Neutrophil (primary cell): ENCODE measurements around the gene DSC3.

Experiments used
- H3K27ac ChIP-seq: fragments of 200-600 bp; sonication (generic); 2 replicates; pipeline ENCODE4 v1.5.1; 2016; ENCODE audit warnings: mild to moderate bottlenecking, moderate library complexity
- H3K27me3 ChIP-seq: fragments of 200-600 bp; sonication (generic); 2 replicates; pipeline ENCODE4 v1.6.0; 2016; ENCODE audit warnings: mild to moderate bottlenecking
- H3K36me3 ChIP-seq: fragments of 200-600 bp; sonication (generic); 2 replicates; pipeline ENCODE4 v1.5.1; 2017
- H3K4me1 ChIP-seq, 2 experiments: fragments of 200-600 bp in 1 of 2; sonication (generic) in 1 of 2; 1 replicate in 1 of 2; 2 replicates in 1 of 2; pipeline versions ENCODE4 v1.5.1 to v1.6.1; 2013 to 2016; ENCODE audit warnings: low read depth in 1 of 2, low read length in 1 of 2, mild to moderate bottlenecking in 1 of 2, moderate library complexity in 1 of 2; ENCODE audit not compliant: control insufficient read depth in 1 of 2, insufficient read depth in 1 of 2
- H3K4me3 ChIP-seq, 2 experiments: fragments of 200-600 bp in 1 of 2; sonication (generic) in 1 of 2; 1 replicate in 1 of 2; 2 replicates in 1 of 2; pipeline ENCODE4 v1.5.1; 2013 to 2016; ENCODE audit warnings: low read depth in 1 of 2, low read length in 1 of 2, mild to moderate bottlenecking in 1 of 2, moderate library complexity in 1 of 2
- H3K9me3 ChIP-seq: fragments of 200-600 bp; sonication (generic); 2 replicates; pipeline ENCODE4 v1.5.1; 2016
- TF ChIP-seq, protein P1 (sequence below): fragments of 200-600 bp; sonication (generic); IDR thresholded peaks from 2 replicates; pipeline ENCODE4 v1.5.1; 2016; ENCODE audit warnings: antibody characterized with exemption

The DSC3 gene

DNA sequence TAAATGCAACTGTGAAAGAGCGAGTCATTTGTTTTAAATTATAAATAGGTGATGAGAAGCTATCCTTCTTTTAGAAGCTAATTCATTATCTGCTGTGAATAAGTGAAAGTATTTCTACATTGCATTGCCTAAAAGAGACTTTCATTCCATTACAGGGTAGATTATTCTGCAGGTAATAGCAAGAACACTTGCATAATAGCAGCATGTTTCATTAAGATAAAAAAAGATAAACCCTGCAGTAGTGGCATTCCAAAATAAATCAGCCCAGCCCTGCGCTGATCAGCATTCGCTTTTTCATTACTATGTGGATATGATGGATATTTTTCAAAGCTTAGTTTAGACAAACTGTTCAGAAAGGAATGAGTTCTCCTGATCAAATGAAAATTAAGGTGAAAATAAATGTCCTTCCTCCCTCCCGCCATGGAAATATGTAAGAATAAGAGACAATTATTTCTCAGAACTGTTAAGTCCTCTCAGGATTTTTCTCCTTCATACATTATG lies 72.8 kb downstream of the DSC3 start:
- no peak overlapping the region for H3K27ac ChIP-seq
- TF ChIP-seq, protein P1, sequence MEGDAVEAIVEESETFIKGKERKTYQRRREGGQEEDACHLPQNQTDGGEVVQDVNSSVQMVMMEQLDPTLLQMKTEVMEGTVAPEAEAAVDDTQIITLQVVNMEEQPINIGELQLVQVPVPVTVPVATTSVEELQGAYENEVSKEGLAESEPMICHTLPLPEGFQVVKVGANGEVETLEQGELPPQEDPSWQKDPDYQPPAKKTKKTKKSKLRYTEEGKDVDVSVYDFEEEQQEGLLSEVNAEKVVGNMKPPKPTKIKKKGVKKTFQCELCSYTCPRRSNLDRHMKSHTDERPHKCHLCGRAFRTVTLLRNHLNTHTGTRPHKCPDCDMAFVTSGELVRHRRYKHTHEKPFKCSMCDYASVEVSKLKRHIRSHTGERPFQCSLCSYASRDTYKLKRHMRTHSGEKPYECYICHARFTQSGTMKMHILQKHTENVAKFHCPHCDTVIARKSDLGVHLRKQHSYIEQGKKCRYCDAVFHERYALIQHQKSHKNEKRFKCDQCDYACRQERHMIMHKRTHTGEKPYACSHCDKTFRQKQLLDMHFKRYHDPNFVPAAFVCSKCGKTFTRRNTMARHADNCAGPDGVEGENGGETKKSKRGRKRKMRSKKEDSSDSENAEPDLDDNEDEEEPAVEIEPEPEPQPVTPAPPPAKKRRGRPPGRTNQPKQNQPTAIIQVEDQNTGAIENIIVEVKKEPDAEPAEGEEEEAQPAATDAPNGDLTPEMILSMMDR, result no peak
- no peaks in the 10 kb centered on the region for H3K27me3 ChIP-seq
- no peaks in the 10 kb centered on the region for H3K36me3 ChIP-seq
- no peaks in the 10 kb centered on the region for H3K9me3 ChIP-seq
- H3K4me1 ChIP-seq, result no peaks in the 10 kb centered on the region
- no peak overlapping the region for H3K4me3 ChIP-seq

DNA sequence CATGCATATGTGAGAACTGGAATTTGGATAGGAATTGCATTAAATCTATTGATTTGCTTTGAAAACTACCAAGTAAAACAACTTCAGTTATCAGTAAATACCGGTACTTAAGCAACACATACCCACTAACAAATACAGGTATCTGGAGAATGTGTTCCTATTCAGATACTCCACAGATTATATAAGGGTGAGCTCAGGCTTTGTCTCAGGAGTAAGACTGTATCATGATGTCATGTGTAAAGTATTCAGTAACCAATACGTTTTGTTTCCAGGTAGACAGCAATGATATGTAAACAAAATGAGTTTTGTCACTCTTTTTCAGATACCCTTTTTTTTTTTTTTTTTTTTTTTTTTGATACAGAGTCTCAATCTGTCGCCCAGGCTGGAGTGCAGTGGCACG lies 74.8 kb downstream of the DSC3 start:
- Histone ChIP-seq H3K27me3 (no peaks in the 10 kb centered on the region), H3K4me1 (no peaks in the 10 kb centered on the region), H3K36me3 (no peaks in the 10 kb centered on the region), H3K27ac (no peak overlapping the region), H3K4me3 (no peak overlapping the region), H3K9me3 (no peaks in the 10 kb centered on the region)
- TF ChIP-seq, protein P1, result no peak

DNA sequence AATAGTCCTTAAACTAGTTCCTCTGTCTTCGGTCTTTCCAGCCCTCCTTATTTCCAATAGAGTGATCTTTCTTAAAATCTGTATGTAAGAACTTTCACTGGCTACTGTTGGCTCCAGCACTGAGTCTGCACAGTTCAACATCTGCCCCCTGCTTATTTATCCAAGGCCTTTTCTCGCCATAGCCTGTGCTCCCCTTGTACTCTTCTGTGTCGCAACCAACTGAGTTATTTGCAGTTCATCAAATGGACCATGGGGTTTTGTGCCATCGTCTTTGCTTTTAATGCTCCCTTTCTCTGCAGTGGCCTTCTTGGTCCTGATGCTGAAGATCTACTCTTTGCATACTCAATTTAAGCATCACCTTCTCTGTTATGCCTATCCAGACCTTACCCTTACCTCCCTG lies 77.3 kb downstream of the DSC3 start:
- TF ChIP-seq, protein P1, result no peak
- no peaks in the 10 kb centered on the region for H3K4me1 ChIP-seq
- H3K9me3 ChIP-seq, result no peaks in the 10 kb centered on the region
- no peaks in the 10 kb centered on the region for H3K36me3 ChIP-seq
- H3K27me3 ChIP-seq, result no peaks in the 10 kb centered on the region
- no peak overlapping the region for H3K4me3 ChIP-seq
- H3K27ac ChIP-seq, result no peak overlapping the region

DNA sequence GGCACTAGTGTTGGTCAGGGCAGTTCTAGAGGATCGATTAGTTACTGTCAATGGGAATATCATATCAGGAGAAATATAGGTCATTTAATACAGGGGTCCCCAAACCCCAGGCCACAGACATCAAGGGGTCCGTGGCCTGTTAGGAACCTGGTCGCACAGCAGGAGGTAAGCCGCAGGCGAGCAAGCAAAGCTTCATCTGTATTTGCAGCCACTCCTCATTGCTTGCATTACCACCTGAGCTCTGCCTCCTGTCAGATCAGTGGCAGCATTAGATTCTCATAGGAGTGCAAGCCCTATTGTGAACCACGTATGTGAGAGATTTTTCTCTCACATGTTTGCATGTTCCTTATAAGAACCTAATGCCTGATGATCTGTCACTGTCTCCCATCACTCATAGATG lies 81.9 kb downstream of the DSC3 start:
- Histone ChIP-seq H3K27me3 (no peaks in the 10 kb centered on the region), H3K4me3 (no peak overlapping the region), H3K4me1 (no peaks in the 10 kb centered on the region), H3K27ac (no peak overlapping the region), H3K36me3 (no peaks in the 10 kb centered on the region), H3K9me3 (no peaks in the 10 kb centered on the region)
- TF ChIP-seq, protein P1, result no peak

DNA sequence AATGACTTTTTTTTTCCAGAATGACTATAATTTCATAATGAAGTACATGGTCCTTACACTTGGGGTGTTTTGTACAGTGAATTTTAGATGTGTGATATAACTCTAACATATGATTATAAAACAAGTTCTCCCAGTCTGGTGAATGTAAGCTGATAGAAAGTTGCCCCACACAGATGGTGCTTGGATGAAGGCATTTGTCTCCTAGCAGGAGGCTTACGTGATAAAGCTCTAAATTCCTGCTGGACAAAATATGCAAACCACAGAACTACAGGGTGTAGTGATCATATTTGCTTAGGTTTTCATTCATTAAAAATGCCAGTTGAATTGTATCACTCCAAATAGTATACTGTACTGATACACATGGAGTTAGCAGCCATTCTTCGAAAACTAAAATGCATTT lies 85.5 kb downstream of the DSC3 start:
- Histone ChIP-seq H3K27me3 (no peaks in the 10 kb centered on the region), H3K4me3 (no peak overlapping the region), H3K9me3 (no peaks in the 10 kb centered on the region), H3K36me3 (no peaks in the 10 kb centered on the region), H3K27ac (no peak overlapping the region), H3K4me1 (no peaks in the 10 kb centered on the region)
- TF ChIP-seq, protein P1, result no peak

DNA sequence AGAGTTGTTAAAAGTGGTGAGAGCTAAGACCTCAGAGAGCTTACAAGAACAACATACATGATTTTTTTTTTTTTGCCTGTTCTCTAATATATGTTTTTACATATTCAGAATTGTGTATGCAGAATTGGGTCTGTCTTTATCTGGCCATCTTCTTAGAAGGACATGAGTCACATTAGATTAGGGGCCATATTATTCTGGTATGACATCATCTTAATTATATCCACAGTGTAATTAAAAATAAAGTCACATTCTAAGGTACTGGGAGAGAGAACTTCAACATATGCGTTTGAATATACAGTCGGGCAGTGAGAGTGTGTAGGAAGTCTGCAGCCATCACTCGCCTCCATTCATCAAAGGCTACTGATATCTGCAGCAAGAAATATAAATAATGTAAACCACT lies 88.3 kb downstream of the DSC3 start:
- Histone ChIP-seq H3K4me1 (no peaks in the 10 kb centered on the region), H3K36me3 (no peaks in the 10 kb centered on the region), H3K27me3 (no peaks in the 10 kb centered on the region), H3K27ac (no peak overlapping the region), H3K4me3 (no peak overlapping the region), H3K9me3 (no peaks in the 10 kb centered on the region)
- TF ChIP-seq, protein P1, result no peak
